ENCODE measurements around the gene CLEC20A.

- no peak for TF ChIP-seq CTCF (conservative IDR thresholded peaks at IDR 0.05; ENCODE audit: low read length)
- TF ChIP-seq EZH2phosphoT487 (IDR thresholded peaks at IDR 0.05; ENCODE audit: borderline replicate concordance) = no peak
These were observed 45.2 kb downstream of the CLEC20A start for GRCh38 chr1:178451529-178451928.
